PC-3 (cell line): ENCODE results near the gene ACTL6A. TPM values are rescaled to one million over a fixed set of nuclear protein-coding genes. Genes with fewer than 3 reads are reported as not detected.

Source experiments
- ATAC-seq: fragments of 200-7000 bp; cut with Tn5 transposase; 2 replicates; pipeline ENCODE4 v1.9.1; 2020; ENCODE audit warnings: mild to moderate bottlenecking, moderate library complexity
- BruUV-seq: library from RNA; stranded (reverse); fragments of 400-500 nt; replicated peaks from 2 replicates; lab custom pipeline; 2021; lab: Mats Ljungman, UMichigan
- CTCF ChIA-PET: fragments of 300-600 bp; sonication (Branson Sonifier 250); formaldehyde crosslinking; loops from one replicate; lab custom pipeline; 2022; ENCODE audit warnings: antibody characterized with exemption; lab: Charles Lee
- POLR2A ChIA-PET: fragments of 300-600 bp; sonication (Branson Sonifier 250); formaldehyde crosslinking; loops from one replicate; lab custom pipeline; 2022; ENCODE audit warnings: antibody characterized with exemption; ENCODE audit not compliant: unreplicated experiment; lab: Charles Lee
- DNase-seq: peaks from one replicate; pipeline ENCODE4 v3.0.0-alpha.2; 2015
- H2AFZ ChIP-seq: fragments of 300-600 bp; sonication (generic); 2 replicates; pipeline ENCODE4 v1.6.0; 2016; ENCODE audit warnings: antibody characterized with exemption, low read length
- H3F3A ChIP-seq: fragments of 300-600 bp; sonication (generic); one replicate; pipeline ENCODE4 v1.6.0; 2017; ENCODE audit warnings: antibody characterized with exemption, low read length, control low read depth, mild to moderate bottlenecking; ENCODE audit not compliant: unreplicated experiment
- H3K27ac ChIP-seq: fragments of 300-600 bp; sonication (generic); 2 replicates; pipeline ENCODE4 v1.5.1; 2016; ENCODE audit warnings: mild to moderate bottlenecking, low read length
- H3K27me3 ChIP-seq: fragments of 300-600 bp; sonication (generic); 2 replicates; pipeline ENCODE4 v1.6.1; 2016; ENCODE audit warnings: low read length, mixed read lengths
- H3K36me3 ChIP-seq: fragments of 300-600 bp; sonication (generic); 2 replicates; pipeline ENCODE4 v1.6.1; 2016; ENCODE audit warnings: low read depth, mixed run types, low read length, mixed read lengths
- H3K4me1 ChIP-seq: fragments of 300-600 bp; sonication (generic); 2 replicates; pipeline ENCODE4 v1.5.1; 2016; ENCODE audit warnings: low read length; ENCODE audit not compliant: insufficient read depth
- H3K4me2 ChIP-seq: fragments of 300-600 bp; sonication (generic); 2 replicates; pipeline ENCODE4 v1.6.0; 2016; ENCODE audit warnings: low read length
- H3K4me3 ChIP-seq: fragments of 300-600 bp; sonication (generic); 2 replicates; pipeline ENCODE4 v1.5.1; 2016; ENCODE audit warnings: mild to moderate bottlenecking, low read length, mixed read lengths
- H3K79me2 ChIP-seq: fragments of 300-600 bp; sonication (generic); 2 replicates; pipeline ENCODE4 v1.6.1; 2017; ENCODE audit warnings: low read length, mixed read lengths
- H3K9ac ChIP-seq: fragments of 300-600 bp; sonication (generic); 2 replicates; pipeline ENCODE4 v1.6.0; 2016; ENCODE audit warnings: mild to moderate bottlenecking, low read length
- H3K9me2 ChIP-seq: fragments of 300-600 bp; sonication (generic); replicated peaks from 2 replicates; pipeline ENCODE4 v1.6.1; 2016; ENCODE audit warnings: mixed run types, low read length, mixed read lengths
- H3K9me3 ChIP-seq: fragments of 300-600 bp; sonication (generic); 2 replicates; pipeline ENCODE4 v1.6.1; 2016; ENCODE audit warnings: low read length, mixed read lengths
- H4K20me1 ChIP-seq: fragments of 300-600 bp; sonication (generic); 2 replicates; pipeline ENCODE4 v1.6.1; 2016; ENCODE audit warnings: low read length, mixed read lengths
- EZH2 ChIP-seq: fragments of 300-600 bp; sonication (generic); IDR thresholded peaks from one replicate; pipeline ENCODE4 v1.6.1; 2017; ENCODE audit warnings: antibody characterized with exemption, mild to moderate bottlenecking, low read length; ENCODE audit not compliant: unreplicated experiment
- EZH2phosphoT487 ChIP-seq: fragments of 300-600 bp; sonication (generic); IDR thresholded peaks from 2 replicates; pipeline ENCODE4 v1.6.1; 2018; ENCODE audit warnings: mild to moderate bottlenecking, antibody characterized with exemption, low read length, borderline replicate concordance
- intact Hi-C: fragments of 100-400 bp; cut with micrococcal nuclease; formaldehyde crosslinking; loops from 2 replicates; pipeline ENCODE4 v1.9.0; 2023
- total RNA-seq: library from RNA; depleted of rRNA; stranded (reverse); fragments of >200 nt; gene quantifications from 2 replicates; pipeline ENCODE4 v1.2.3, GENCODE V29; 2014
- TF ChIP-seq, protein P1 (sequence below): fragments of 300-600 bp; sonication (generic); conservative IDR thresholded peaks from 2 replicates; pipeline ENCODE4 v1.5.1; 2017; ENCODE audit warnings: antibody characterized with exemption, low read depth, mild to moderate bottlenecking, low read length

Gene ACTL6A
- total RNA-seq, 1 experiment from 2014 or later: 105 TPM

DNA sequence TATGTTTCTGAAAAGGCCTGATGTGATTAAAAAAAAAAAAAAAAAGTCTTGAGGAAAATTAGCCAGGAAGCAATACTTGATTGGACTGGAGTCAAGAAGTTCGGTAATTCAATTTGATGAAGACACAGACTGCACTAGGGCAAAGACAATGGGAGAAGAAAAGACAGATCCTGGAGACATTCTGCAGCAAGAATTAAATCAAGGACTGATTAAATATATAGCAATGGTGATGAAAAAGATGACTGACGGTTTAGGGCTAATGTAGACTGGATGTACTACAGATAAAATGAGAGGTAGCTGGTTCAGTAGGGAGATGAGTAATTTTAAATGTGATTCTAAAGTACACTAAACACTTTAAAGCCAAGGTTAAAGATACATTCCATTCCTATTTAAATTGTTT lies 27.9 kb downstream of the ACTL6A start:
- POLR2A ChIA-PET: no interaction called here

DNA sequence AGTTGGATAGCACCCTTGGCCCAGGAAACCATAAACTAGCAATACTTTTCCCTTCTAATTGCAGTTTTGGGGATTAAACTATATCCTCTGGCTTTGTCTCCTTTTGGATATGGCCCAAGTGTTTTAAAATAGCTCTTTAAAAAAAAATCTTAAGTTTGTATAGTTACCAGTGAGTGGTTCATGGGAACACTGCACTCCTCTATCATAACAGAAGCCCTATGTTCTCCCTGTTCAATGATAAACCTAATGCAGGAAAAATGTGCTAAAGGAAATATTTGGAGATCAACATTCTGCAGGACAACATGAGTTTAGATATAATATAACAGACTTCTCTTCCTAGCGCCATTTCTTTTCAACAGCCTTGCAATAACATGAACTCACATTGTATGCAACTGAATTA lies 28.6 kb downstream of the ACTL6A start:
- no peak for DNase-seq
- no peak for ATAC-seq
- intact Hi-C loops: no loop called here
- no TSS peak for BruUV-seq
- no peaks in the 10 kb centered on the region for H3K4me1 ChIP-seq
- H3K9ac ChIP-seq: no peak overlapping the region
- no peaks in the 10 kb centered on the region for H3K79me2 ChIP-seq
- no peaks in the 10 kb centered on the region for H4K20me1 ChIP-seq
- H3K36me3 ChIP-seq: peaks cover 74% of the 10 kb centered on the region
- ChIA-PET CTCF (no interaction called here), POLR2A (no interaction called here)
- no peaks in the 10 kb centered on the region for H3F3A ChIP-seq
- no peak overlapping the region for H3K27ac ChIP-seq
- no peaks in the 10 kb centered on the region for H3K9me3 ChIP-seq
- no peaks in the 10 kb centered on the region for H3K27me3 ChIP-seq
- no peak overlapping the region for H3K4me2 ChIP-seq
- H3K4me3 ChIP-seq: no peak overlapping the region
- TF ChIP-seq, protein P1, sequence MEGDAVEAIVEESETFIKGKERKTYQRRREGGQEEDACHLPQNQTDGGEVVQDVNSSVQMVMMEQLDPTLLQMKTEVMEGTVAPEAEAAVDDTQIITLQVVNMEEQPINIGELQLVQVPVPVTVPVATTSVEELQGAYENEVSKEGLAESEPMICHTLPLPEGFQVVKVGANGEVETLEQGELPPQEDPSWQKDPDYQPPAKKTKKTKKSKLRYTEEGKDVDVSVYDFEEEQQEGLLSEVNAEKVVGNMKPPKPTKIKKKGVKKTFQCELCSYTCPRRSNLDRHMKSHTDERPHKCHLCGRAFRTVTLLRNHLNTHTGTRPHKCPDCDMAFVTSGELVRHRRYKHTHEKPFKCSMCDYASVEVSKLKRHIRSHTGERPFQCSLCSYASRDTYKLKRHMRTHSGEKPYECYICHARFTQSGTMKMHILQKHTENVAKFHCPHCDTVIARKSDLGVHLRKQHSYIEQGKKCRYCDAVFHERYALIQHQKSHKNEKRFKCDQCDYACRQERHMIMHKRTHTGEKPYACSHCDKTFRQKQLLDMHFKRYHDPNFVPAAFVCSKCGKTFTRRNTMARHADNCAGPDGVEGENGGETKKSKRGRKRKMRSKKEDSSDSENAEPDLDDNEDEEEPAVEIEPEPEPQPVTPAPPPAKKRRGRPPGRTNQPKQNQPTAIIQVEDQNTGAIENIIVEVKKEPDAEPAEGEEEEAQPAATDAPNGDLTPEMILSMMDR: no peak
- TF ChIP-seq EZH2phosphoT487: no peak
- no peak overlapping the region for H2AFZ ChIP-seq
- no peaks in the 10 kb centered on the region for H3K9me2 ChIP-seq

More for the DNA sequence above, 27.9 kb downstream of the ACTL6A start:
- Histone ChIP-seq H3K27me3 (no peaks in the 10 kb centered on the region), H2AFZ (no peak overlapping the region), H3K9me2 (no peaks in the 10 kb centered on the region), H3F3A (no peaks in the 10 kb centered on the region), H3K79me2 (no peaks in the 10 kb centered on the region), H3K9ac (no peak overlapping the region), H3K27ac (no peak overlapping the region), H3K36me3 (peaks cover 73% of the 10 kb centered on the region), H3K4me2 (no peak overlapping the region), H3K4me1 (no peaks in the 10 kb centered on the region), H4K20me1 (no peaks in the 10 kb centered on the region), H3K9me3 (no peaks in the 10 kb centered on the region), H3K4me3 (no peak overlapping the region)
- TF ChIP-seq, protein P1: no peak
- BruUV-seq: TSS peak; percentile 16
- intact Hi-C loops: no loop called here
- DNase-seq (no peak), ATAC-seq (no peak)
- CTCF ChIA-PET: no interaction called here

DNA sequence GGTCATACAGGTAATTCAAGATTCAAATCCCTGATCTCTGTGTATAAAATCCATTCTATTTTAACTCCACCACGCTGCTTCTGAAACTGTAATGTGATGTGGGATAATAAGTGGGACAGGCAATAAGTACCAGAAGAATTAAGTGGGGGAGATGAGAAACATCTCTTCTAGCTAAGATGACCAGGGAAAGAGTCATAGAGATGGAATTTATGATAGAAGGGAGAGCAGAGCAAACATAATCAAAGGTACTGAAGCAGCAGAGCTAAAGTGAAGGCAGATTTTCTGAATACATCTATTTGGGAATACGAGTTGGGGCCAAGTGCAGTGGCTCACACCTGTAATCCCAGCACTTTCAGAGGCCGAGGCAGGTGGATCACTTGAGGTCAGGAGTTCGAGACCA lies 36.8 kb downstream of the ACTL6A start:
- H3F3A ChIP-seq: no peaks in the 10 kb centered on the region
- intact Hi-C loops: no loop called here
- no peak overlapping the region for H3K4me2 ChIP-seq
- no peaks in the 10 kb centered on the region for H4K20me1 ChIP-seq
- DNase-seq (peak; percentile 34), ATAC-seq (no peak; the same call in 1 of the 2 replicates)
- H3K36me3 ChIP-seq: peaks cover 53% of the 10 kb centered on the region
- ChIA-PET CTCF (no interaction called here), POLR2A (no interaction called here)
- no peaks in the 10 kb centered on the region for H3K9me2 ChIP-seq
- peaks cover 40% of the 10 kb centered on the region for H3K79me2 ChIP-seq
- no peaks in the 10 kb centered on the region for H3K9me3 ChIP-seq
- no peak overlapping the region for H2AFZ ChIP-seq
- H3K27ac ChIP-seq: no peak overlapping the region
- H3K9ac ChIP-seq: no peak overlapping the region
- BruUV-seq: no TSS peak
- no peak overlapping the region for H3K4me3 ChIP-seq
- peaks cover 9% of the 10 kb centered on the region for H3K4me1 ChIP-seq
- no peaks in the 10 kb centered on the region for H3K27me3 ChIP-seq
- TF ChIP-seq EZH2 (no peak), EZH2phosphoT487 (no peak)
- TF ChIP-seq, protein P1: no peak
